GM10847 (cell line): Measurements from ENCODE around the gene EBP.

Experiments
- POLR2A ChIP-seq: IDR thresholded peaks from 2 replicates; pipeline ENCODE4 v1.6.1; 2011; ENCODE audit not compliant: insufficient read length; ENCODE audit errors: extremely low read depth

EBP gene

GRCh38 chrX:48575642-48576041 is 54.0 kb downstream of the EBP start:
- TF ChIP-seq POLR2A: no peak

GRCh38 chrX:48576108-48576507 is 54.5 kb downstream of the EBP start:
- TF ChIP-seq POLR2A: no peak
